Fibroblast of skin of back (primary cell): ENCODE measurements around the gene KIAA1210.
"Not testable (repeated sequence)": the region's sequence is repeated elsewhere in the genome, so short reads cannot be mapped to it uniquely, and the experiment has no call there.

Source experiments
- DNase-seq: peaks from one replicate; pipeline ENCODE4 v3.0.0-alpha.2; 2013

Gene KIAA1210

GRCh38 chrX:119030990-119031389, 96.6 kb downstream of the KIAA1210 start:
- no peak for DNase-seq

- DNase-seq, result not testable (repeated sequence)
Measured at GRCh38 chrX:119029656-119030055, 98.0 kb downstream of the KIAA1210 start.

- DNase-seq, result no peak
Measured at GRCh38 chrX:119028733-119029330, 98.8 kb downstream of the KIAA1210 start.
